ENCODE data around the gene PDE3A.

Gene PDE3A

GRCh38 chr12:20731274-20731673 is 362.9 kb downstream of the PDE3A start:
- in situ Hi-C loops (cut with MboI; ENCODE audit: low sequenced_read_pairs, unreplicated experiment): no loop called here
- TF ChIP-seq CTCF (IDR thresholded peaks at IDR 0.05; ENCODE audit: borderline replicate concordance, control extremely low read depth, extremely low read depth, insufficient read depth, missing control alignments): no peak
- no peak for DNase-seq (ENCODE audit: low spot score)

Measured in GM13976 (cell line).